ENCODE data around the gene PEDS1. TPM values are rescaled to one million over a fixed set of nuclear protein-coding genes. Genes with fewer than 3 reads are reported as not detected.

The PEDS1 gene
- total and polyA plus RNA-seq, 2 of the 13 experiments (the other 11 are each of a cell fraction or from before 2014, with no cell fraction given) = 30.5 to 93.9 TPM

GRCh38 chr20:50186987-50187402, 33.5 kb upstream of the PEDS1 start:
- CTCF ChIA-PET (ENCODE audit: low intra/inter-chr PET ratio, low total read pairs) = interaction anchor here (0.9 to 6.6 kb wide), 11 partner anchors 107 to 423 kb away, joined by 3 to 138 read pairs (median 4); no protein-coding TSS in a partner anchor
- no TSS peak for BruUV-seq (replicated peaks)
- H3K4me3 ChIP-seq (replicated peaks in 1 of 3; ENCODE audit: insufficient read depth in 1 of 3, low read depth in 2 of 3, low read length in 3 of 3) = peak overlapping the region; percentile 2 to 61 (median 11); a peak in 5 of 6 replicates
- peaks cover 45% of the 10 kb centered on the region for H3K4me1 ChIP-seq (ENCODE audit: insufficient read depth, low read length)
- in situ Hi-C loops (cut with HindIII; ENCODE audit: extremely low pct_ligation_motif_present, low pct_unique_long_range_greater_than_20kb) = loop anchor here (5.0 kb wide), 4 partner anchors 155 to 390 kb away; no protein-coding TSS in a partner anchor
- H3K27ac ChIP-seq (ENCODE audit: extremely low read length, insufficient read depth, low read length) = peak overlapping the region; percentile 57
- H3K36me3 ChIP-seq (replicated peaks in 1 of 2; ENCODE audit: control insufficient read depth in 1 of 2, insufficient read depth in 2 of 2, low read length in 2 of 2) = no peaks in the 10 kb centered on the region
- ATAC-seq = no peak
- intact Hi-C loops (cut with micrococcal nuclease; ENCODE audit: unreplicated experiment) = loop anchor here (1.0 kb wide), 3 partner anchors 273 to 393 kb away; no protein-coding TSS in a partner anchor
- H4K20me1 ChIP-seq (ENCODE audit: insufficient read depth, low read length) = peaks cover 3% of the 10 kb centered on the region; the same call in 1 of the 2 replicates
- H3K27me3 ChIP-seq (ENCODE audit: control insufficient read depth in 1 of 2, insufficient read depth in 2 of 2, low read length in 2 of 2) = no peaks in the 10 kb centered on the region
- no peaks in the 10 kb centered on the region for H3K9me3 ChIP-seq (ENCODE audit: low read length)
- POLR2A ChIA-PET = interaction anchor here (0.6 to 6.3 kb wide), 21 partner anchors 15 to 389 kb away, joined by 3 to 98 read pairs (median 7); no protein-coding TSS in a partner anchor
- H3K79me2 ChIP-seq (ENCODE audit: insufficient read depth, low read length) = peaks cover 6% of the 10 kb centered on the region
- H3K4me2 ChIP-seq (ENCODE audit: low read depth, low read length) = peak overlapping the region; percentile 75
- no peak overlapping the region for H2AFZ ChIP-seq (ENCODE audit: low read length)
- 29% methylated on average over 8 of the region's 8 CpGs for WGBS (ENCODE audit: low lambda C conversion rate)
- peak overlapping the region; percentile 55 for H3K9ac ChIP-seq (ENCODE audit: insufficient read depth, low read depth, low read length)
- no peak for FAIRE-seq
- peak; percentile 47 for DNase-seq (ENCODE audit: low spot score)
- TF ChIP-seq ZNF3 (CRISPR knock-in tag; IDR thresholded peaks at IDR 0.05) (0 out of 2 replicates have a peak, but pooled peaks have one; percentile 26), ZFP91 (CRISPR knock-in tag; IDR thresholded peaks at IDR 0.05; ENCODE audit: borderline replicate concordance) (peak; percentile 24; the same call in 1 of the 2 replicates), GRHL1 (CRISPR knock-in tag; conservative IDR thresholded peaks at IDR 0.05) (no peak), KDM5B (CRISPR knock-in tag; IDR thresholded peaks at IDR 0.05; ENCODE audit: borderline replicate concordance) (no peak), KDM1A (CRISPR knock-in tag; IDR thresholded peaks at IDR 0.05) (peak; percentile 49; the same call in 1 of the 2 replicates), TERF1 (CRISPR knock-in tag; IDR thresholded peaks at IDR 0.05) (0 out of 2 replicates have a peak, but pooled peaks have one; percentile 19), ZNF446 (CRISPR knock-in tag; IDR thresholded peaks at IDR 0.05) (no peak), KLF12 (CRISPR knock-in tag; IDR thresholded peaks at IDR 0.05; ENCODE audit: borderline replicate concordance) (no peak), ZNF543 (CRISPR knock-in tag; IDR thresholded peaks at IDR 0.05) (0 out of 2 replicates have a peak, but pooled peaks have one; percentile 29), FOSL1 (CRISPR knock-in tag; IDR thresholded peaks at IDR 0.05; ENCODE audit: borderline replicate concordance) (no peak), SMAD9 (CRISPR knock-in tag; IDR thresholded peaks at IDR 0.05) (0 out of 2 replicates have a peak, but pooled peaks have one; percentile 23), GFI1 (CRISPR knock-in tag; IDR thresholded peaks at IDR 0.05; ENCODE audit: borderline replicate concordance) (peak; percentile 34; the same call in 1 of the 2 replicates), ONECUT2 (CRISPR knock-in tag; IDR thresholded peaks at IDR 0.05) (no peak), ZZZ3 (CRISPR knock-in tag; IDR thresholded peaks at IDR 0.05; ENCODE audit: borderline replicate concordance) (peak; percentile 47; the same call in 1 of the 2 replicates), ZNF329 (CRISPR knock-in tag; IDR thresholded peaks at IDR 0.05; ENCODE audit: low read depth) (0 out of 2 replicates have a peak, but pooled peaks have one; percentile 1), NR2C2 (CRISPR knock-in tag; IDR thresholded peaks at IDR 0.05; ENCODE audit: borderline replicate concordance) (peak; percentile 47; the same call in 1 of the 2 replicates), ZNF556 (CRISPR knock-in tag; IDR thresholded peaks at IDR 0.05; ENCODE audit: borderline replicate concordance) (peak; percentile 47; the same call in 1 of the 2 replicates), NFIB (CRISPR knock-in tag; IDR thresholded peaks at IDR 0.05; ENCODE audit: borderline replicate concordance) (no peak), ZSCAN12 (CRISPR knock-in tag; IDR thresholded peaks at IDR 0.05) (0 out of 2 replicates have a peak, but pooled peaks have one; percentile 43), ZSCAN9 (CRISPR knock-in tag; IDR thresholded peaks at IDR 0.05; ENCODE audit: borderline replicate concordance) (peak; percentile 7; the same call in 1 of the 2 replicates)

Measured in HepG2 (cell line).